MG63 (cell line): Measurements from ENCODE around the gene N4BP3. TPM values are rescaled to one million over a fixed set of nuclear protein-coding genes. Genes with fewer than 3 reads are reported as not detected.
A peak's percentile ranks its signal among the peaks of the same experiment; 100 is the strongest.

Experiments
- DNase-seq: peaks from one replicate; pipeline ENCODE4 v3.0.0-alpha.2; 2020
- H3K27me3 ChIP-seq: fragments of 250-450 bp; sonication (Bioruptor Pico); 2 replicates; pipeline ENCODE4 v1.5.1; 2020; ENCODE audit warnings: mild to moderate bottlenecking, moderate library complexity
- H3K36me3 ChIP-seq: fragments of 250-450 bp; sonication (Bioruptor Pico); 2 replicates; pipeline ENCODE4 v1.5.1; 2020; ENCODE audit warnings: mild to moderate bottlenecking, moderate library complexity
- H3K4me3 ChIP-seq: fragments of 250-450 bp; sonication (Bioruptor Pico); 2 replicates; pipeline ENCODE4 v1.5.1; 2020; ENCODE audit warnings: mild to moderate bottlenecking, moderate library complexity
- H3K9me3 ChIP-seq: fragments of 250-450 bp; sonication (Bioruptor Pico); 2 replicates; pipeline ENCODE4 v1.5.1; 2020; ENCODE audit warnings: mild to moderate bottlenecking, moderate library complexity
- total RNA-seq: library from RNA; depleted of rRNA; stranded (reverse); fragments of >200 nt; shearing (Covaris generic); gene quantifications from 2 replicates; pipeline ENCODE4 v1.2.3, GENCODE V29; 2014; ENCODE audit warnings: low replicate concordance; rRNA removed

The N4BP3 gene
- total RNA-seq, 1 experiment from 2014 or later = 1.0 TPM

DNA sequence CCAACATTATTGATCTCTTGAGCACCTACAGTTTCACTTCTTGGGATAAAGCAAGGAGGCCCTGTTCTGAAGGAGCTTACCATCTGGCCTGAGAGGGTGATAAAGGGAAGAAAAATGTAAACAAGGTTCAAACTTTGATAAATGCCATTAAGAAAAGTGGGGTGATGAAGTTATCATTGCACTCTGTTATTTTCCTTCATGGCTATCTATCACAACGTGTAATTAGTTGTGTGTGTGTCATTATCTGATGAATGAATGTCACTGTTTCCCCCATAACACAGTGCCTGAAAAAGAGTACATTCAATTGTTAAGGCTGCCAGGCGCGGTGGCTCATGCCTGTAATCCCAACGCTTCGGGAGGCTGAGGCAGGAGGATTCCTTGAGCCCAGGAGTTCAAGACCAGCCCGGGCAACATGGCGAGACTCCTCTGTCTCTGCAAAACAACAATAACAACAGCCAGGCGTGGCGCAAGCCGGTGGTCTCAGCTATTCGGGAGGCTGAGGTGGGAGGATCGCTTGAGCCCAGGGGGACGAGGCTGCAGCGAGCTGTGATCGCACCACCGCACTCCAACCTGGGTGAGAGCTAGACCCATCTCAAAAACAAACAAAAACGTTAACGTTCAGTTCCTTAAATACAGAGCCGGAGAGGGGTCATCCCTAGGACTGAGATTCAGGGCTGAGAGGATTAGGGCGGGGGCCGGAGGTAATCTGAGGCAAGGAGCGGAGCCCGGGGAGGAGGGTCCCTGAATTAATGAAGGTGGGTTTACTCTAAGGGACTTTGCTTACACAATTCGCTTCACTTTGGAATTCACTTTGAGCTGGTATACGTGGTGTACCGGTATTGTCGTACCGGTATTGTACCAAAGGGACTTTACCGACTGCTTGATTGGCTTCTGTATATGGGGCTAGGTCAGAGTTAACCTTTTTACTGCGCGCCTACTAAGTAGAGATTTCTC, 39.4 kb downstream of the N4BP3 start:
- H3K4me3 ChIP-seq = peak overlapping the region; percentile 88
- H3K9me3 ChIP-seq = no peaks in the 10 kb centered on the region
- no peak for DNase-seq
- H3K27me3 ChIP-seq = no peaks in the 10 kb centered on the region
- H3K36me3 ChIP-seq = peaks cover 55% of the 10 kb centered on the region

DNA sequence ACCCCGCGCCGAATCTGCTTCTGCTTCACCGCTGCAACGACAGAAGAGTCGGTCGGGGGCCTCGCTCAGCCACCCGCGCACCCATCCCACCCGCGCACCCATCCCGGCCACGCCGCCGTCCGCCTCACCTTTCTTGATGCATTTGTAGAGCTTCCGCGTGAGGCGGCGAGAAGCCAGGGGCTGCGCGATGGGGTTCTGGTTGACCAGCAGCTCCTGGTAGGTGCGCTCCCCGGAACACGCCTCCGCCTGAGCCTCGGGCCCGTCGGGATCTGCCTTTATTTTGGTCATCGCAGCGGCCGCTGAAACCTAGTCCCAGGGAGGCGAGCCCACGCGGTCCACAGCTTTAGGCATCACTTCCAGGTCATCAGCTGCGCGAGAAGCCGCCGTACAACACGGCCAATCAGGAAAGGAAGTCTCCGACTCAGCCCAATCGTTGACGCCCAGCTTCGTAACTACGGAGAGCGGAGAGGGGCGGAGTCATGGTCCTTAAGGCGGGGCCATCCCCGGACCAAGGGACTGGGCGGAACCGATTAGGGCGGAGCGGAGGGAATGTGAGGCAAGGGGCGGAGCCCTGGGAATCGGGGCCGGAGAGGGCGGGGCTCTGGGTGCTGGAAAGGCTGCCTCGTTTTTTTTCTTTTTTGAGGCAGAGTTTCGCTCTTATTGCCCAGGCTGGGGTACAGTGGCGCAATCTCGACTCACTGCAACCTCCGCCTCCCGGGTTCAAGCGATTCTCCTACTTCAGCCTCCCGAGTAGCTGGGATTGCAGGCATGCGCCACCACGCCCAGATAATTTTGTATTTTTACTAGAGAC, 40.4 kb downstream of the N4BP3 start, which contains the start of gene NHP2:
NHP2 (minus strand) TSS at position 356 of the 811 bp plus-strand sequence; CDS start at position 288, 68 bp downstream.
- Histone ChIP-seq H3K4me3 (peak within 1 kb of the TSS; percentile 88), H3K27me3 (no peaks in the 10 kb centered on the region), H3K9me3 (no peaks in the 10 kb centered on the region), H3K36me3 (peaks cover 45% of the 10 kb centered on the region)
- peak; percentile 99 for DNase-seq

DNA sequence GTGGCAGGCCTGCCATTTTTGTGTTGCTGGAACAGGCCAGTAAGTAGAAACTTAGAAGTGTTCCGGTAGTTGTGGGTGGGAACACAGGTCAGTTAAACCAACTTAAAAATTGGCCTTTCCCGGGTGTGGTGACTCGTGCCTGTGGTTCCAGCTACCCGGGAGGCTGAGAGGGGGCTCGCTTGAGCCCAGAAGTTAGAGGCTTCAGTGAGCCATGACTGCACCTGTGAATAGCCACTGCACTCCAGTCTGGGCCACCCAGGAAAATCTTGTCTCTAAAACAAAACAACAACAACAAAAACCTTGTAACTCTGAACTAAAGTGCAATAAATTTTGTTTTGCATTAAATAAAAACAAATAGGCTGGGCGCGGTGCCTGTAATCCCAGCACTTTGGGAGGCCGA, 41.7 kb downstream of the N4BP3 start:
- Histone ChIP-seq H3K27me3 (no peaks in the 10 kb centered on the region), H3K36me3 (peaks cover 32% of the 10 kb centered on the region), H3K4me3 (no peak overlapping the region), H3K9me3 (no peaks in the 10 kb centered on the region)
- DNase-seq = peak; percentile 60

DNA sequence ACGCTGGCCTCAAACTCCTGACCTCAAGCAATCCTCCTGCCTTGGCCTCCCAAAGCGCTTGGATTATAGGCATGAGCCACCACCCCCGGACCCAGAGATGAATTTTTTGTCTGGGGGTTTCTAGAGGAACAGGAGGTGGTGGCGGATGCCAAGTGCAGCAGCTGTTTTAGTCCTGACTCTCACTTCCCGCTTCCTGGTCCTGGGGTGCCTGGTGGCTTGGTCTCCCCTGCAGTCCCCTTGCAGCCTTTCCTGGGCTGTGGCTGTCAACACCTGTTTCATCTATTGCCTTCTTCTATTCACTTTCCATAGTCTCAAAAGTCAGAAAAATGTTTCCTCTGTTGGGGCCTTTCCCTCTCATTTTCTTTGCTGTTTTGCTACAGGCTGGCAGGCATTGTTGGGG, 46.8 kb downstream of the N4BP3 start:
- H3K4me3 ChIP-seq = no peak overlapping the region
- H3K9me3 ChIP-seq = no peaks in the 10 kb centered on the region
- H3K27me3 ChIP-seq = peaks cover 8% of the 10 kb centered on the region
- H3K36me3 ChIP-seq = no peaks in the 10 kb centered on the region
- no peak for DNase-seq

DNA sequence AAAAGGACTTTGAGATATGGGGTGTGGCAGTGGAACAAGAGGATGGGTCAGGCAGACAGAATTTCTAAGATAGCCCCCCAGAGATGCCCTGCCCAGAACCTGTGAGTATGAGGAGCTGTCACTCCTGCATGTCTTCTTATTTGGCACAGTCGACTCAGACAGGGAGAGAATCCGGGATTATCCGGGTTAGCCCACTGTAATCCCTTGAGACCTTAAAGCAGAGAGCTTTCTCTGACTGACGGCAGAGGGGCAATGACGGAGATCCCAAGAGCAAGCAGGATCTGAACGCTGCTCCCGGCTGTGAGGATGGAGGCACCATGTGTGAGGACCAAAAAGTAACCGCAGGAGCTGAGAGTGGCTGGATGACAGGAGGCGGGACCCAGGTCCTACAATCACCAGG, 49.1 kb downstream of the N4BP3 start:
- no peak for DNase-seq
- Histone ChIP-seq H3K4me3 (no peak overlapping the region), H3K27me3 (peaks cover 8% of the 10 kb centered on the region), H3K9me3 (no peaks in the 10 kb centered on the region), H3K36me3 (no peaks in the 10 kb centered on the region)

DNA sequence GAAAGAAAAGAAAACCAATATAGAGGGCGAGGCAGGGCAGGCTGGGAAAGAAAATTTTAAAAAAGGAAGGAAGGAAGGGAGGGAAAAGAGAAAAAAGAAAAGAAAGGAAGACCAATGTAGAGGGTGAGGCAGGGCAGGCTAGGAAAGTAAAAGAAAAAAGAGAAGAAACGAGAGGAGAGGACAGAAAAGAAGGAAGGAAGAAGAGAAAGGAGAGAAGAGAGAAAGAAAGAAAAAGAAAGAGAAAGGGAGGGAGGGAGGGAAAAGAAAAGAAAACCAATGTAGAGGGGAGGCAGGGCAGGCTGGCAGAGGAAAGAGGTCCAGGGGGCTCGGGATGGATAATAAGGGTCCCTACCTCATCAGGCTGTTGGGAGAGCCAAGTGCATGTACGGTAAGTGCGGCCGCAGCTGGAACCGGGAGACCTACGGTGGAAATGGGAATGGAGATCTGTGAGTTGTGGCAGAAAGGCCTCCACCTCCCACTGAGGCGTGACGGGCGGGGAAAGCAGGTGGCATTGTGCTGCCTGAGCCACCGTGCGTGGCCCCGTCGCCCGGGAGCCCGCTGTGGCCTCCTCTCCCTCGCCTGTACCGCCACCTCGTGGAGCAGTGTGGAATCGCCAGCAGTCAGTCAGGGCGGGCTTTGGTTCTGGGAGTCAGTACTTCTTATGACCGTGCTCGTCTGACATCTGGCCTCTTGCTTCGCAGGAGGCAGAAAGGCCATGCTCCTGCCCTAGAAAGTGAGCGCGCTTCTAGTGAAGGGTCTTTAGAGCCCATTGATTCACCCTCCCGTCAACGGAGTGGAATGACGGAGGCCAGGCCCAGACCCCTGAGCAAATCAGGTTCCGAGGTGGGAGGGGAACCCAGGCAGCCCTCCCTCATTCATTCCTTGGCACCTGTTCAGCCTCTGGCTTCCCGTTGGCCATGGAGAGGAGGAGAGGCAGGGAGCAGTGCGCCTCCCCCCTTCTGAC, 50.7 kb downstream of the N4BP3 start:
- Histone ChIP-seq H3K27me3 (peaks cover 8% of the 10 kb centered on the region), H3K36me3 (no peaks in the 10 kb centered on the region), H3K9me3 (no peaks in the 10 kb centered on the region), H3K4me3 (peak overlapping the region; percentile 16; the same call in 1 of the 2 replicates)
- peak; percentile 69 for DNase-seq

DNA sequence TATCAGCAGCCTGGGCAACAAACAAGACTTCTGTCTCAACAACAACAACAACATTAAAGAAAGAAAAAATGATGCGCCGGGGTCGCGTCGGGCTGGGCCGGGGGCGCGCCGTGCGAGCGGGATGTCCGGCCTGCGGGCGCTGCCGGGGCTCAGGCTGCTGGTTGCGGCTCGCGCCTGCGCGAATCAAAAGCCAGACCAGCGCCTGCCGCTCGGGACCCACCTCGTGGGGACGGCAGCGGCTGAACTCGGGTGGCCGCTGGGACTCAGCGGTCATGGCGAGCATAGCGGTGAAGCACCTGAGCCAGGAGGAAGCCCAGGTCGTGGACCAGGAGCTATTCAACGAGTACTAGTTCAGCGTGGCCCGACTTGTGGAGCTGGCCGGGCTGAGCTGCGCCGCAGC, 52.2 kb downstream of the N4BP3 start:
- H3K9me3 ChIP-seq = no peaks in the 10 kb centered on the region
- no peak for DNase-seq
- H3K4me3 ChIP-seq = no peak overlapping the region
- H3K36me3 ChIP-seq = no peaks in the 10 kb centered on the region
- H3K27me3 ChIP-seq = peaks cover 10% of the 10 kb centered on the region

DNA sequence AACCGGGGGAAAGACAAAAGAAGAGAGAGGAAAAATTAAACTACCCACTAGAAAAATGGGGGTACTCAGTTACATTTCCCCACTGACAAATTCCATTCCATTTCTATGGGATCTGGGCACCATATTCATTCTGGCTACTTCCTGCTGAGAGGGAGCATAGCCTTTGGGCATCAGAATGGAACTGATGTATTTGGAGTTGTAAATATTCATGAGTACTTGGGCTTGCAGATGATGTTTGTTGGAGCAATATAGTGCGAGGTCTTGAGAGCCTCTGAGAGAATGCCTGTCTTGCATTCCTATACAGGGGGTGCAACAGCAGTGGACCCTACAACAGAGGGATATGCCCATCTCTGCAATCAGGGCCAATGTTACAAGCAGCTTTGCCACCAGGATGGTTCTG, 57.1 kb downstream of the N4BP3 start:
- H3K27me3 ChIP-seq = peaks cover 2% of the 10 kb centered on the region; the same call in 1 of the 2 replicates
- H3K36me3 ChIP-seq = no peaks in the 10 kb centered on the region
- H3K4me3 ChIP-seq = no peak overlapping the region
- H3K9me3 ChIP-seq = no peaks in the 10 kb centered on the region
- DNase-seq = no peak

DNA sequence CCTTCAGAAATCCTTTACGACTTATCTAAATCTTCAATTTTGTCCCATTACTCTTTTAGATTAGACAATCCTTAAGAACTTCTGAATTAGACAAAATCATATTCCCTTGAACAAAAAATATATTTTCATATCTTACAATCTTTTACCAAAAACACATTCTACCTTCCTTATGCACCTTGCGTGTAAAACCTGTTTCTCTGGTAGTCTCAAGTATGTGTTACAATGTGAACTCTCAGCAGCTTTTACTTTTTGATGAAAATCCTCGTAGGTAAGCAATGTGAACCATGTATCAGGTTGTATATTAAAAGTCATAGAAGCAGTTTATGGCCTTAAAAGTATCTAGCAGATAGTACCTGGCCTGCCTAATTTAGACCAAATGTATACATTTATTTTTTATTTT, 61.1 kb downstream of the N4BP3 start:
- Histone ChIP-seq H3K27me3 (no peaks in the 10 kb centered on the region), H3K4me3 (no peak overlapping the region), H3K36me3 (no peaks in the 10 kb centered on the region), H3K9me3 (peaks cover 2% of the 10 kb centered on the region)
- no peak for DNase-seq

Other genes starting within 250 kb of the N4BP3 start
- gene PROP1, start 117.3 kb upstream of the N4BP3 start, total RNA-seq = not detected in 2 replicates
- gene RMND5B, start 17.5 kb downstream of the N4BP3 start, total RNA-seq = 39.8 and 54.2 TPM in 2 replicates
- gene NHP2, start 40.4 kb downstream of the N4BP3 start, total RNA-seq = 441 and 476 TPM in 2 replicates
- gene GMCL2, start 73.8 kb downstream of the N4BP3 start, total RNA-seq = not detected in 2 replicates
- 250 and 316 TPM in 2 replicates for gene HNRNPAB, start 91.0 kb downstream of the N4BP3 start, total RNA-seq
- 37.7 and 50.9 TPM in 2 replicates for gene PHYKPL, start 119.3 kb downstream of the N4BP3 start, total RNA-seq